ENCODE results near the gene CCDC112.

GRCh38 chr5:115330830-115331229 lies 34.4 kb upstream of the CCDC112 start:
- no peak for TF ChIP-seq CTCF (conservative IDR thresholded peaks at IDR 0.05)
- no peak for TF ChIP-seq EZH2 (IDR thresholded peaks at IDR 0.05; ENCODE audit: low read depth)

Data from PC-9 (cell line).